22Rv1 (cell line): ENCODE results near the gene CYB561D2.
A peak's percentile ranks its signal among the peaks of the same experiment; 100 is the strongest.

ENCODE experiments used
- H3K27ac ChIP-seq: fragments of 450-650 bp; 2 replicates; pipeline ENCODE4 v1.5.1; 2017
- ZFX ChIP-seq: fragments of 450-650 bp; IDR thresholded peaks from 2 replicates; pipeline ENCODE4 v1.6.1; 2017; ENCODE audit warnings: antibody characterized with exemption, borderline replicate concordance
- TF ChIP-seq, protein P1 (sequence below): fragments of 450-650 bp; IDR thresholded peaks from 2 replicates; pipeline ENCODE4 v1.5.1; 2017; ENCODE audit warnings: mild to moderate bottlenecking

CYB561D2 gene

DNA sequence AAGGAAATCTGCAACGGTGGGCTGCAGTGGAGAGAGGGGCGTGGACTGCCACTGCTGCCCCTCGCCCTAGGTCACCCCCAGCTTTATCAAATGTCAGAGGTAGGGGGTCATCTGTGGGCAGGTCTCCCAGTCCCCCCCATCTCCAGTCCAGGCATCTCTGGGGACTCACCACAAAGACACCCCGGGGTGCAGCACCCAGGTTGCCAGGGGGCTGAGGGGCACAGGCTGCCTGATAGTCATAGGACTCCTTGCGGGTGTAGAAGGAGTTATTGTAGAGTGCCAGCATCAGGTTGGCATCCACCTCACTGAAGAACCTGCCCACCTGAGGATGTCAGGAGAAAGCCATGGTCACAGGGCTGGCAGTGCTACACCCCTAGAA is 15.2 kb downstream of the CYB561D2 start:
- TF ChIP-seq ZFX: no peak
- TF ChIP-seq, protein P1, sequence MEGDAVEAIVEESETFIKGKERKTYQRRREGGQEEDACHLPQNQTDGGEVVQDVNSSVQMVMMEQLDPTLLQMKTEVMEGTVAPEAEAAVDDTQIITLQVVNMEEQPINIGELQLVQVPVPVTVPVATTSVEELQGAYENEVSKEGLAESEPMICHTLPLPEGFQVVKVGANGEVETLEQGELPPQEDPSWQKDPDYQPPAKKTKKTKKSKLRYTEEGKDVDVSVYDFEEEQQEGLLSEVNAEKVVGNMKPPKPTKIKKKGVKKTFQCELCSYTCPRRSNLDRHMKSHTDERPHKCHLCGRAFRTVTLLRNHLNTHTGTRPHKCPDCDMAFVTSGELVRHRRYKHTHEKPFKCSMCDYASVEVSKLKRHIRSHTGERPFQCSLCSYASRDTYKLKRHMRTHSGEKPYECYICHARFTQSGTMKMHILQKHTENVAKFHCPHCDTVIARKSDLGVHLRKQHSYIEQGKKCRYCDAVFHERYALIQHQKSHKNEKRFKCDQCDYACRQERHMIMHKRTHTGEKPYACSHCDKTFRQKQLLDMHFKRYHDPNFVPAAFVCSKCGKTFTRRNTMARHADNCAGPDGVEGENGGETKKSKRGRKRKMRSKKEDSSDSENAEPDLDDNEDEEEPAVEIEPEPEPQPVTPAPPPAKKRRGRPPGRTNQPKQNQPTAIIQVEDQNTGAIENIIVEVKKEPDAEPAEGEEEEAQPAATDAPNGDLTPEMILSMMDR: no peak; the same call in 1 of the 2 replicates
- H3K27ac ChIP-seq: 0 out of 2 replicates have a peak overlapping the region, but pooled peaks have one; percentile 45

DNA sequence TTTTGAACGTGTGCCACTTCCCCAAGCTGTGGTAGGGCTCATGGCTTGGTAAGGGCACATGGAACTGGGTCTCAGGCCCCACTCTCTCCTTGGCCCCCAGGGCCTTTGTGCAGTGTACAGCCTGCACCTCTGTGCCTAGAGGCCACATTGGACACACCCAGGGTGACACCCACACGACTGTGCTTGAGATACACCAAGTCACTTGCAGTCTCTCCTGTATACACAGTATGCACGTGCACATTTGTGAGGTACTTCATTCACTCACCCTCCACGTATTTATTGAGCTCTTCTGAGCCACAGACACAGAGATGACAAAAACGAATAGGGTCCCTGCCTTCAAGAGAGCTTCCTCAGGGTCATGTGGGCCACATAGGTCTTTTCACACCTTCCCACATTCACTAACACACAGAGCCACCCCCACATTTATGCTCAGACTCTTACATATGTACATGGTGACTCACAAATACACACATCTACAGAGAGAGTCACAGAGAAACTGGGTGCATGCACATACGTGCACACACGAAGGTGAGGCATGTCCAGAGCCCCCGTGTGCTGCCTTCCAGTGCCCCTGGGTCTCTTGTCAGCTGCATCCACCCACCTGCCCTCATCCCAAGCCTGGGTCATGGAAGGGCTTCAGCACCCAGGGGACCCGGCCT is 18.5 kb downstream of the CYB561D2 start:
- TF ChIP-seq, protein P1: no peak
- TF ChIP-seq ZFX: no peak
- no peak overlapping the region for H3K27ac ChIP-seq

DNA sequence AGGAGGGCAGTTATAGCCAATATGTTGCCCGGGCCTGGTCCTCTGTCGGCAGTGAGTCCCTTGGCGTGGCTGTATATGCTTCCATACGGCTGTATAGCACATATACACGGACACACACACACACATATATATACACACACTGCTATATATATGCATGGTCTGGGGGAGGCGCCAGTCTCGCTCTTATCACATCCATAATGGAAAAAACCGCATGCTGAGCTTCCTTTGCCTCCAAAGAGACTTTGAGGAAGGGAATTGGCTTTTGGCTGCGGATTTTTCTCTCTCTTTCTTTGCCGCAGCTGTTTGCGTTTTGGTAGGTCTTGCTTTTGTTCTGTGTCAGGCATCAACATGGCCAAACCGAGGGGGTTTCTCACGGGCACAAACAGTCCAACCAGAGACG is 19.9 kb downstream of the CYB561D2 start:
- TF ChIP-seq ZFX: no peak
- TF ChIP-seq, protein P1: peak; percentile 19

DNA sequence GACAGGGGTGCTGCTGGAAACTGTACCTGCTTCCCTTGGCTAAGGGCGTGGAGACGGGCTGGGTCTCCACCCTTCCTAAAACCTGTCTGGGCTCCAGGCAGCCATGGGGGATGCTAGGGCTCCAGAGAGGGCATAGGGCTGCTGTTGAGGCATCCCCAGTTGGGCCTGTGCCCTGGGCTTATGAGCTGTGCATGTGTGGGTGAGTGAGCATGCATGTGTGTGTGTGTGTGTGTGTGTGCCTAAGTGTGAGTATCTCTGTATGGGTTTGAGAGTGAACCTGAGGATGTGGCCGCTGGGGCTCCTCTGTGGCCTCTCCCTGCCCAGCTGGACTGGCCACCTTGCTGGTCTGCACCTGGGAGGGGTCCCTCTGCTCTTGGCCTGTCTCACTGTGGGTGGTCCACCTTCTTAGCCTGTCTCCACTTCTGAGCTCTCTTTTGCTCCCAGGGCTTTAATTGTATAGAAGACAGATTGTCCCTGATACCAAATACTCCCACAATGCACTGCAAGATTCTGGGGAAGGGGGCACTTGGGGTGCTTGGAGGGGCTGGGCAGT is 20.5 kb downstream of the CYB561D2 start:
- TF ChIP-seq ZFX: no peak
- TF ChIP-seq, protein P1: no peak
- no peak overlapping the region for H3K27ac ChIP-seq

More for the DNA sequence above, 19.9 kb downstream of the CYB561D2 start:
- no peak overlapping the region for H3K27ac ChIP-seq

DNA sequence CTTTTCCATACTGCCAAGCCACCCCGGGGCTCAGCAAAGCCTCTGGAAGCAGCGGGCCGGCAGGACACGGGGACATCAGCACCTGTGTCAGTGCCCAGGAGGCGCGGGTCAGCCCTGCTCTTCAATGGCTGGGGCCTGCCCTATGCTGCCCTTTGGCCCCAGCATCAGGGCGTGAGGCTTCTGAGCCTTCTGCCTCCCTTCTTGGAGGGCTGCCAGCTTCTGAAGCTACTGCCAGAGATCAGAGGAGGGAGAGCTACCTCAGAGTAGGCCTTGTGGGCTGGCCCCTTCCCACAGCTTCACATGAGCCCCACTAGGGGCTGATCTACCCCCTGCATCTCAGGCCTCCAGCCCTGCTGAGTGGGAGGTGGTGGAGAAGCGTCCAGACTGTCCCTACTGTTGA is 21.7 kb downstream of the CYB561D2 start:
- no peak overlapping the region for H3K27ac ChIP-seq

DNA sequence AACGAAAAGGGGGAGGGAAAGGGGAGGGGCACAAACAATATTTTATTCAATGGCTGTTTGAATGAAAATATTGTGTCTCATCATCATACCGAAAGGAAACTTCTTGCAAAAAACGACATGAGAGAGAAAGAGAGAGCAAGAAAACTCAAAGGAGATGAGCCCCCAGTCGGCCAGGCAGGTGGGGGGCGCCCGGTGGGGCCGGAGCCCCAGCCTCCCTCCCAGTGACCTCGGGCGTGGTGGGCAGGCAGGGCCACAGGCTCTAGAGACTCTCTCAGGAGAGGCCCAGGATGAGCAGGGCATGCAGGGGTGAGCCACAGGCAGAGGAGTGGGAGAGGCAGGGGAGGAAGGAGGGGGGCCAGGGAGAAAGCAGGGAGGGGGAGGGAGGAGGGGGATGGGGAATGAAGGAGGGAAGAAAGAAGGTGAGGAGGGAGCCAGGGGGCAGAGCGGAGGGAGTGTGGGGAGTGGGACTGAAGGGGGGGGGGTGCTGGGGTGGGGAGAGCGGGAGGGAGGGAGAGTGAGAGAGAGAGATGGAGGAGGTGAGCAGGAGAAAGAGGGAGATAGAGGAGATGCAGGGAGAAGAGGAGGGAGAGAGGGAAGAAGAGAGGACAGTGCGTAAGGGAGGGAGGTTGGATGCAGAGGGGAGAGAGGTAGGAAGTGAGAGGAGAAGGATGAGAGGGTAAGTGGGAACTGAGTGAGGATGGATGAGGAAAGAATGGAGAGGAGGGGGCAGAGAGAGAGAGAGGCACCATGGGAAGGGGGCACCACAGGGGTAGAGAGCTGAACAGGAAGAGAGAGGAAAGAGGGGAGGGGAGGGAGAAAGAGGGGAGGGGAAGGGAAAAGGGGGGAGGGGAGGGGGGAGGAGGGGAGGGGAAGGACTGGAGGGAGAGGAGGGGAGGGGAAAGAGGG is 22.7 kb downstream of the CYB561D2 start:
- H3K27ac ChIP-seq: no peak overlapping the region
- no peak for TF ChIP-seq ZFX
- TF ChIP-seq, protein P1: no peak

More for the DNA sequence above, 21.7 kb downstream of the CYB561D2 start:
- TF ChIP-seq, protein P1: no peak
- TF ChIP-seq ZFX: no peak
